K562 (cell line): ENCODE results near the gene RPL10A. TPM values are rescaled to one million over a fixed set of nuclear protein-coding genes. Genes with fewer than 3 reads are reported as not detected.

Source experiments
- AFF1 ChIP-seq, 2 experiments: fragments of 450-650 bp; IDR thresholded peaks; 2 replicates each; pipeline ENCODE4 v1.6.1; 2018; ENCODE audit warnings: mild to moderate bottlenecking in 2 of 2, low read depth in 1 of 2; ENCODE audit not compliant: partially characterized antibody in 2 of 2
- ARID1B ChIP-seq: fragments of 450-650 bp; IDR thresholded peaks from 2 replicates; pipeline ENCODE4 v1.6.1; 2016; ENCODE audit warnings: antibody characterized with exemption, mild to moderate bottlenecking, inconsistent platforms
- BRF1 ChIP-seq: IDR thresholded peaks from 3 replicates; pipeline ENCODE4 v1.6.1; 2011; ENCODE audit warnings: borderline replicate concordance, mild to moderate bottlenecking; ENCODE audit not compliant: insufficient read length; ENCODE audit errors: extremely low read depth
- CEBPB ChIP-seq: fragments of 450-650 bp; IDR thresholded peaks from 2 replicates; pipeline ENCODE4 v1.6.1; 2016; ENCODE audit warnings: missing genetic modification characterization, missing compliant biosample characterization
- ELF4 ChIP-seq: fragments of 450-650 bp; formaldehyde crosslinking; IDR thresholded peaks from 2 replicates; pipeline ENCODE4 v1.4.0; 2022; ENCODE audit warnings: missing genetic modification characterization
- GTF2E2 ChIP-seq: fragments of 200-800 bp; sonication (Bioruptor generic); IDR thresholded peaks from 2 replicates; pipeline ENCODE4 v1.6.1; 2016; ENCODE audit warnings: missing genetic modification characterization, missing compliant biosample characterization
- MBD2 ChIP-seq: sonication (generic); IDR thresholded peaks from 2 replicates; pipeline ENCODE4 v1.6.1; 2016; ENCODE audit warnings: low read depth, borderline replicate concordance
- MIER1 ChIP-seq: fragments of 450-650 bp; IDR thresholded peaks from 2 replicates; pipeline ENCODE4 v1.6.1; 2016; ENCODE audit warnings: antibody characterized with exemption, mild to moderate bottlenecking, low read depth
- NFXL1 ChIP-seq: fragments of 450-650 bp; formaldehyde crosslinking; IDR thresholded peaks from 2 replicates; pipeline ENCODE4 v1.4.0; 2021; ENCODE audit warnings: mild to moderate bottlenecking
- NR0B1 ChIP-seq: fragments of 450-650 bp; IDR thresholded peaks from one replicate; pipeline ENCODE4 v1.6.1; 2018; ENCODE audit warnings: mild to moderate bottlenecking, moderate library complexity; ENCODE audit not compliant: partially characterized antibody
- RFX1 ChIP-seq: fragments of 450-650 bp; IDR thresholded peaks from 2 replicates; pipeline ENCODE4 v1.6.1; 2016; ENCODE audit warnings: mild to moderate bottlenecking, moderate library complexity
- RNF2 ChIP-seq: sonication (generic); IDR thresholded peaks from 2 replicates; pipeline ENCODE4 v1.6.1; 2016
- SAFB2 ChIP-seq: fragments of 200-400 bp; formaldehyde crosslinking; IDR thresholded peaks from 2 replicates; pipeline ENCODE4 v1.6.1; 2018; ENCODE audit warnings: borderline replicate concordance, low read length, low read depth, moderate library complexity; ENCODE audit not compliant: severe bottlenecking
- SREBF2 ChIP-seq: sonication (generic); formaldehyde crosslinking; IDR thresholded peaks from 2 replicates; pipeline ENCODE4 v1.4.0; 2020; ENCODE audit warnings: mild to moderate bottlenecking, missing genetic modification reagents
- SRSF9 ChIP-seq: fragments of 200-400 bp; formaldehyde crosslinking; IDR thresholded peaks from 2 replicates; pipeline ENCODE4 v1.6.1; 2017; ENCODE audit warnings: low read depth, low read length, borderline replicate concordance
- TAF9B ChIP-seq: fragments of 450-650 bp; IDR thresholded peaks from 2 replicates; pipeline ENCODE4 v1.6.1; 2018; ENCODE audit warnings: mild to moderate bottlenecking; ENCODE audit not compliant: partially characterized antibody
- THRB ChIP-seq: fragments of 450-650 bp; formaldehyde crosslinking; conservative IDR thresholded peaks from 2 replicates; pipeline ENCODE4 v1.4.0; 2022; ENCODE audit warnings: mild to moderate bottlenecking, missing genetic modification characterization
- XRCC3 ChIP-seq: fragments of 450-650 bp; IDR thresholded peaks from 2 replicates; pipeline ENCODE4 v1.6.1; 2017; ENCODE audit warnings: mild to moderate bottlenecking, moderate library complexity
- ZBTB1 ChIP-seq: sonication (generic); formaldehyde crosslinking; IDR thresholded peaks from 2 replicates; pipeline ENCODE4 v1.8.1; 2023; ENCODE audit warnings: missing genetic modification reagents, low read depth, mild to moderate bottlenecking, borderline replicate concordance
- ZC3H8 ChIP-seq: fragments of 450-650 bp; IDR thresholded peaks from 2 replicates; pipeline ENCODE4 v1.6.1; 2017
- ZNF184 ChIP-seq: sonication (generic); formaldehyde crosslinking; IDR thresholded peaks from 2 replicates; pipeline ENCODE4 v1.5.0; 2020; ENCODE audit warnings: missing genetic modification reagents
- ZNF347 ChIP-seq: fragments of 450-650 bp; formaldehyde crosslinking; IDR thresholded peaks from 2 replicates; pipeline ENCODE4 v1.4.0; 2020; ENCODE audit warnings: low read depth, mild to moderate bottlenecking, moderate library complexity
- ZNF436 ChIP-seq: fragments of 250-450, 450-650 bp; sonication (Bioruptor Pico); formaldehyde crosslinking; IDR thresholded peaks from 2 replicates; pipeline ENCODE4 v1.7.0; 2020; ENCODE audit warnings: mild to moderate bottlenecking
- polyA plus RNA-seq, 8 experiments: library from polyadenylated mRNA; depleted of rRNA in 4 of 8; stranded (reverse) in 5 of 8; unstranded in 3 of 8; fragments of >200 nt; fragmentation: Nextera tagmentation in 2 of 8; fragmentation: Illumina TruSeq in 1 of 8; extraction: Ambion mirVana in 2 of 8; extraction: Trizol in 1 of 8; gene quantifications; 2 replicates each; pipeline versions ENCODE4 v1.2.1 to v1.2.3, GENCODE V29; 2011 to 2014; ENCODE audit warnings: inconsistent platforms in 1 of 8, missing spikeins in 1 of 8
- total RNA-seq, 7 experiments: library from RNA; depleted of rRNA in 6 of 7; stranded (reverse); fragments of >200 nt in 6 of 7; fragmentation: Illumina TruSeq in 2 of 7; extraction: Trizol in 2 of 7; gene quantifications; 2 replicates each; pipeline versions ENCODE4 v1.2.1 to v1.2.3, GENCODE V29; 2011 to 2021; ENCODE audit warnings: low replicate concordance in 1 of 7

Gene RPL10A
- total and polyA plus RNA-seq, 9 of the 15 experiments (the other 6 are each of a cell fraction or from before 2014, with no cell fraction given), result 1,589 to 3,237 (median 2,116) TPM

- TF ChIP-seq NR0B1 (no peak), ARID1B (peak; percentile 50; the same call in 1 of the 2 replicates), XRCC3 (no peak), TAF9B (no peak), CEBPB (no peak), ZC3H8 (no peak), RFX1 (no peak), AFF1 (IDR thresholded peaks at IDR 0.05; ENCODE audit: low read depth in 1 of 2, partially characterized antibody in 2 of 2) (no peak), SREBF2 (no peak), ELF4 (CRISPR knock-in tag) (no peak), ZNF184 (CRISPR knock-in tag) (no peak), ZNF436 (CRISPR knock-in tag) (no peak), RNF2 (peak; percentile 57; the same call in 1 of the 2 replicates), NFXL1 (CRISPR knock-in tag) (no peak), ZNF347 (CRISPR knock-in tag) (no peak), THRB (CRISPR knock-in tag) (peak; percentile 49; the same call in 1 of the 2 replicates), MIER1 (no peak), GTF2E2 (tag) (peak; percentile 79), MBD2 (peak; percentile 41; the same call in 1 of the 2 replicates), BRF1 (no peak), SAFB2 (no peak), ZBTB1 (CRISPR knock-in tag) (peak; percentile 87; the same call in 1 of the 2 replicates), SRSF9 (no peak)
Measured at GRCh38 chr6:35497571-35498421, 29.6 kb downstream of the RPL10A start (continued).
